Right lobe of liver (tissue), 6 donors: ENCODE measurements around the gene MCUB. TPM values are rescaled to one million over a fixed set of nuclear protein-coding genes. Genes with fewer than 3 reads are reported as not detected.
"Not testable (repeated sequence)": the region's sequence is repeated elsewhere in the genome, so short reads cannot be mapped to it uniquely, and the experiment has no call there.

Source experiments
- ATAC-seq, 4 donors: fragments of 200-7000 bp; cut with Tn5 transposase; one replicate each; pipeline ENCODE4 v1.9.1; 2020; ENCODE audit warnings: mild to moderate bottlenecking in 4 of 4, moderate library complexity in 4 of 4
- DNase-seq, 3 donors: peaks; one replicate each; pipeline ENCODE4 v3.0.0-alpha.2; 2020
- H3K27ac ChIP-seq, 3 donors: fragments of 200-600 bp; one replicate each; pipeline ENCODE4 v1.8.0; 2022
- H3K27me3 ChIP-seq, 2 donors: fragments of 200-600 bp; one replicate each; pipeline ENCODE4 v1.8.0; 2022
- H3K36me3 ChIP-seq, 4 donors: fragments of 200-600 bp; sonication (generic) in 1 of 4; one replicate each; pipeline versions ENCODE4 v1.5.1 to v1.8.0; 2017 to 2022; ENCODE audit warnings: control low read depth in 1 of 4
- H3K4me1 ChIP-seq, 4 donors: fragments of 200-600 bp; sonication (generic) in 1 of 4; one replicate each; pipeline versions ENCODE4 v1.5.1 to v1.8.0; 2017 to 2022; ENCODE audit warnings: control low read depth in 1 of 4
- H3K4me3 ChIP-seq, 3 donors: fragments of 200-600 bp; one replicate each; pipeline ENCODE4 v1.8.0; 2022
- H3K9me3 ChIP-seq, 4 donors: fragments of 200-600 bp; sonication (generic) in 1 of 4; one replicate each; pipeline versions ENCODE4 v1.5.1 to v1.8.0; 2017 to 2022; ENCODE audit warnings: control low read depth in 1 of 4
- CTCF ChIP-seq, 4 donors: fragments of 200-600 bp in 3 of 4; fragments of 450-650 bp in 1 of 4; IDR thresholded peaks; one replicate each; pipeline versions ENCODE4 v1.5.1 to v1.8.0; 2016 to 2022; ENCODE audit warnings: antibody characterized with exemption in 4 of 4, mild to moderate bottlenecking in 2 of 4
- POLR2A ChIP-seq: fragments of 450-650 bp; IDR thresholded peaks from one replicate; pipeline ENCODE4 v1.6.1; 2017; ENCODE audit warnings: antibody characterized with exemption, mild to moderate bottlenecking
- WGBS: methylation state at CpG from one replicate; pipeline ENCODE4 v1.1.6; 2018; ENCODE audit warnings: low coverage, low lambda C conversion rate; ENCODE audit not compliant: insufficient coverage; ENCODE audit errors: missing lambda C conversion rate; 5-methylcytosine and 5-hydroxymethylcytosine counted together
- intact Hi-C, 2 donors: fragments of 100-400 bp; cut with DNase I; formaldehyde crosslinking; loops; one replicate each; pipeline versions ENCODE4 v1.11.2 to v1.14.1; 2022
- total RNA-seq, 6 experiments: library from RNA; depleted of rRNA in 2 of 6; stranded (reverse); fragments of >200 nt in 2 of 6; fragmentation: NEBNext Ultra II Directional in 3 of 6; extraction: Animal tissue kit (Norgen Biotek cat#: 25700) in 3 of 6; gene quantifications; one replicate each; pipeline versions ENCODE4 v1.1.0 to v1.2.4, GENCODE V29; 2016 to 2023
- donor health status: DM: no; HTN: yes; CAD: no.
- donor health status: DM: no; HTN: no; CAD: no.
- donor health status: DM: no; HTN: no; CAD: no.
- donor health status: DM: no; HTN: yes; CAD: no.
- donor health status: DM: no; HTN: yes; CAD: no.

Gene MCUB
- total RNA-seq, 6 experiments from 2014 or later: 0.66 to 2.7 (median 1.3) TPM

DNA sequence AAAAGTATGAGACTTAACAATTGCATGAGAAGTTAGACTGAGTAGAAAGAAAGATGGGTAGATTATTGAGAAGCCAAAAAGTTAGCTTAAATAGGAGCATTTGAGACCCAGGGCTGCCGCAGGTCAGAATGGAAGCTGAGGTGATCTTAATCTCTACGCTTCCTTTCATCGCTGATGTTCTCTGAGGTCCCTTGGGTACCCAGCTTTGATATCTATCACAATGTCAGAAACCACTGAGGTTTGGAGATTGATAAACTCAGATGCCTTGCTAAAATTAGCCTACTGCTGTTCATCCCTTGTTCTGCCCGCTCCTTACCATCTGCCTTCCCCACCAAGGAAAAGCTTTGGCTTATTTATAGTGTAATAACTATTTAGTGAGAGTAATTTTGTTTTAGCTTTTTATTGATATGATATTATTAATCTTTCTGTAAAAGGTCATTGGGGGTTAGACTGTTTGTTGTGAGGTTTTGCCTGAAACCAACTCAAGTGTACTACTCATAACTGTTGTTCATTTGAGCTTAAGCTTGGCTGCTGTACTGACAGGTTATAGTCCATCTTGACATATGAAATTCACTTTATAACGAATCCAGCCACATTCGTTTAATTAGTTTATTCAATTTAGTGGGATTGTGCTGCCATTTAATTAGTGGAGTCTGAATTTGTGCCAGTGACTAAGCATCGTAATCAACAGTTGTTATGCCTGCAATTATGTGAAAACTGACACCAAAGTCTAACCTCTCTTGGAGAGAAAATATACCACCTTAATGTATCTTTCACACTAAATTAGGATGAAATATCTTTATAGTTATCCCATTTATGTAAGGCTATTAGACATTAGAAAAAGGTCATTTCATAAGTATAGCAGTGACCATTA, 15.1 kb downstream of the MCUB start:
- Histone ChIP-seq H3K4me1 (no peaks in the 10 kb centered on the region), H3K4me3 (no peak overlapping the region), H3K27me3 (no peaks in the 10 kb centered on the region), H3K36me3 (no peaks in the 10 kb centered on the region), H3K9me3 (no peaks in the 10 kb centered on the region), H3K27ac (no peak overlapping the region)
- intact Hi-C loops: no loop called here
- DNase-seq: no peak
- TF ChIP-seq CTCF (IDR thresholded peaks at IDR 0.05): no peak
- no peak for TF ChIP-seq POLR2A
- ATAC-seq: no peak
- 78% methylated on average over 7 of the region's 7 CpGs for WGBS

GRCh38 chr4:109576462-109576861, 16.4 kb downstream of the MCUB start:
- intact Hi-C loops: no loop called here
- H3K27me3 ChIP-seq: no peaks in the 10 kb centered on the region
- H3K4me1 ChIP-seq: no peaks in the 10 kb centered on the region
- ATAC-seq (peak in 2 of 4 donors; percentile 47 to 73), DNase-seq (no peak)
- 59% methylated on average over 2 of the region's 2 CpGs for WGBS
- H3K9me3 ChIP-seq: no peaks in the 10 kb centered on the region
- H3K36me3 ChIP-seq: no peaks in the 10 kb centered on the region
- TF ChIP-seq CTCF (IDR thresholded peaks at IDR 0.05): no peak
- TF ChIP-seq POLR2A: no peak
- no peak overlapping the region for H3K4me3 ChIP-seq
- no peak overlapping the region for H3K27ac ChIP-seq

DNA sequence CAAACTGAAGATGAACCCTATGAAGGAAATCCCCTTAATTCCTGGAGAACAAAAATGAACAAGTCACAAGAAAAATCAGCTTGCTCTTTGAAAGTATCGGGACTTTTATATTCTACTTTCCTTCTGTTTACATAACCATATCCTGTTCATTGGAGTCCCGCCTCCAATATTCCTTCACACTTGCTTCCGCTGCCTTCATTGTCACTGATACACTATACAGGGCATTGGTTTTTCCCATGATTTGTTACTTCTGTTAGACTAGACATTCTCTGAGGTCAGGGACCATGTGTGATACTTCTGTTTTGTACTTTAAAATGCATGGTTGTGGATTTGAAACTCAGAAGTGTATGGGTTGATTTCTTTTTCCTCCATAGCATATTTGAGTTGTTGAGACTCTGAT, 18.8 kb downstream of the MCUB start:
- Histone ChIP-seq H3K9me3 (no peaks in the 10 kb centered on the region), H3K36me3 (no peaks in the 10 kb centered on the region), H3K27me3 (no peaks in the 10 kb centered on the region), H3K4me1 (no peaks in the 10 kb centered on the region), H3K4me3 (no peak overlapping the region), H3K27ac (no peak overlapping the region)
- ATAC-seq (no peak), DNase-seq (no peak)
- intact Hi-C loops: no loop called here
- 85% methylated on average over 3 of the region's 3 CpGs for WGBS
- no peak for TF ChIP-seq CTCF (IDR thresholded peaks at IDR 0.05)
- TF ChIP-seq POLR2A: no peak

DNA sequence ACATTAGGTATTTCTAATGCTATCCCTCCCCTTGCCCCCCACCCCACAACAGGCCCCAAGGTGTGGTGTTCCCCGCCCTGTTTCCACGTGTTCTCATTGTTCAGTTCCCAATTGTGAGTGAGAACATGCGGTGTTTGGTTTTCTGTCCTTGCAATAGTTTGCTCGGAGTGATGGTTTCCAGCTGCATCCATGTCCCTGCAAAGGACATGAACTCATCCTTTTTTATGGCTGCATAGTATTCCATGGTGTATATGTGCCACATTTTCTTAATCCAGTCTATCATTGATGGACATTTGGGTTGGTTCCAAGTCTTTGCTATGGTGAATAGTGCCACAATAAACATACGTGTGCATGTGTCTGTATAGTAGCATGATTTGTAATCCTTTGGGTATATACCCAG, 20.0 kb downstream of the MCUB start:
- ATAC-seq, H3K36me3 ChIP-seq, DNase-seq, H3K27me3 ChIP-seq, H3K27ac ChIP-seq, H3K9me3 ChIP-seq, H3K4me3 ChIP-seq, H3K4me1 ChIP-seq, intact Hi-C loops: not testable (repeated sequence)
- WGBS: 80% methylated on average over 5 of the region's 5 CpGs

- no peaks in the 10 kb centered on the region for H3K36me3 ChIP-seq
- no peaks in the 10 kb centered on the region for H3K27me3 ChIP-seq
- WGBS: 59% methylated on average over 4 of the region's 4 CpGs
- ATAC-seq: no peak
- H3K9me3 ChIP-seq: no peaks in the 10 kb centered on the region
- TF ChIP-seq CTCF (IDR thresholded peaks at IDR 0.05) (no peak), POLR2A (no peak)
- no peak for DNase-seq
- H3K4me3 ChIP-seq: no peak overlapping the region
- H3K4me1 ChIP-seq: no peaks in the 10 kb centered on the region
- H3K27ac ChIP-seq: no peak overlapping the region
- intact Hi-C loops: no loop called here
Observed at GRCh38 chr4:109588176-109588575, 28.1 kb downstream of the MCUB start.
